HG03095 (cell line): ENCODE results near the gene SMOC1.

ENCODE experiments used
- ATAC-seq: cut with Tn5 transposase; IDR thresholded peaks from one replicate; pipeline ENCODE4 v1.9.1; 2021; ENCODE audit warnings: moderate library complexity; ENCODE audit not compliant: unreplicated experiment

The SMOC1 gene

DNA sequence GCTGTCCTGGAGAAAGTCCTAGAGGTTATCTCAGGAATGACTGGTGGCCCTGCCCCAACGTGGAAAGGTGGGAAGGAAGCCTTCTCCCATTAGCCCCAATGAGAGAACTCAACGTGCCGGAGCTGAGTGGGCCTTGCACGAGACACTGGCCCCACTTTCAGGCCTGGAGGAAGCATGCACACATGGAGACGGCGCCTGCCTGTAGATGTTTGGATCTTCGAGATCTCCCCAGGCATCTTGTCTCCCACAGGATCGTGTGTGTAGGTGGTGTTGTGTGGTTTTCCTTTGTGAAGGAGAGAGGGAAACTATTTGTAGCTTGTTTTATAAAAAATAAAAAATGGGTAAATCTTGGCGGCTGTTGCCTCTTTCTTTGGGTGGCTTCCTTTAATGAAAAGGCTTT, 152.8 kb downstream of the SMOC1 start:
- ATAC-seq, result no peak

DNA sequence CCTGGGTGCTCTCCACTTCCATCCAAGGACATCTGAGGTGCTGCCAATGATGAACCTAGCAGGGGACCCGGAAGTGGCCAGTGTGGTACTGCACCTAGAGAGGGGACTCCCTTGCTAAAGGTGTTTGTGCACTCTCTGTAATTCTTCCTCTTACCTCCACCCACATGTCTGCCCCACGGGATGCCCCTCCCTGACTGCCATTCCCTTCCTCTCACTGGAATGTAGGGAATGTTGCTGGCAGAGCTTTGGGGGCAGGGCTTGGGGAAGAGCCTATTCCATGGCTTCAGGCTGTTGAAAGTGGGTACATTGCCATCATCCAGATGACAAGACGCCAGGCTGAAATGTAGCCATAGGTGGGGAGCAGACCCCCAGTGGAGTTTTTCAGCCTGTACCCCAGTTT, 153.2 kb downstream of the SMOC1 start:
- no peak for ATAC-seq

DNA sequence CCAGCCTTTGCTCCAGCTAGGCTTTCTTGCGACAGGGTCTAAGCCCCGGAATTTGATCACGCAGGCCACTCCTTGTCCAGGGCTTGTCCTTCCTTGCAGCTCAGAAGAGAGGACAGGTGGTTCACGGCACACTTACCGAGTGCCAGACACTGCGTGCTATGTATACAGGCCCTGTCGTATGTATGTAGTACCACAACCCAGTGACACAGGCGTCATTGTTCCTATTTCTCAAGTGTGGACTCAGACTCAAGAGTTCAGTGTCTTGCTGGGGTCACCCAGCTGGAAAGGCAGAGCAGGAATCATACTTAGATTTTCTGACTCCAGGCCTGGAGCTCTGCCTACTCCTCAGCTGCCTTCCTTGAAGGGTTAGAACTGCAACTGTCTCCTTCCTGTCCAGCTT, 153.9 kb downstream of the SMOC1 start:
- ATAC-seq, result no peak

- ATAC-seq, result no peak
Observed at GRCh38 chr14:70033561-70033960, 154.3 kb downstream of the SMOC1 start.

DNA sequence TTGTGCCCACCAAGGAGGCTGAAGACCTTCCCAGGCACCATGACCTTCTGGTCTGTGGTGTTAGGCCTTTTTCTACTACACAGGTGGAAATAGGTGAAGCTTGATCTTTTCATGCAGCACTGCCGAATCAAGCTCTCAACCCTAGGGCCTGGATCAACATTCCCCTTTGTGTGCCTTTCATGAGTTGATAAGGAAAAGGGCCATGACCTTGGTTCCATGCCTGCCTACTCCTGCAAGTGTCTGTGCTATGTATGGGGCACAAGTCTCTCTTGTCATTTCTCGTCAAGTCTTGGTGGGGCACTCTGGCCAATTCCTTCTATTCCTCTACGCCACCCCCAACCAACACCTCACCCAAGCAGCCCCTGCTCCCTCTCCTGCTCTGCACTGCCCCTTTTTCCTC, 155.0 kb downstream of the SMOC1 start:
- ATAC-seq, result no peak

GRCh38 chr14:70036665-70037064, 157.4 kb downstream of the SMOC1 start:
- no peak for ATAC-seq

DNA sequence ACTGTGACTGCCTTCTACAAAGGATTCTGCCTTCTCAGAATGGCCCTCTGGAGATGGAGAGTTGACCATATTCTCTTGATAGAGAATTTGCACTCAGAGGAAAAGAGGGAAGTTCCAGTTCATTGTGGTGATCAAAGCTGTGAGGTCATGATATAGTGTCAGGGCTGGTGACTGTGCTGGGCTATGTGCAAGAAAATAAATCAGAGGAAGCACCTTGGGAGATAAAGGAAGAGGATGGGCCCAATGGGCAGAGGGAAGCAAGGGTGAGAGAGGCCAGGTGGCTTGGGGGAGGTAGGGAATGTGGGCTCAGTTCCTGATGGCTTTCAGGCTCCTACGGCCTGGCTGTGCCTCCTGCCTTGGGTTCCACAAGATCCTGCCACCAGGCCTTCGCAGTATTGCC, 163.8 kb downstream of the SMOC1 start:
- ATAC-seq, result no peak

- ATAC-seq, result no peak
Observed at GRCh38 chr14:70045310-70045709, 166.1 kb downstream of the SMOC1 start.

DNA sequence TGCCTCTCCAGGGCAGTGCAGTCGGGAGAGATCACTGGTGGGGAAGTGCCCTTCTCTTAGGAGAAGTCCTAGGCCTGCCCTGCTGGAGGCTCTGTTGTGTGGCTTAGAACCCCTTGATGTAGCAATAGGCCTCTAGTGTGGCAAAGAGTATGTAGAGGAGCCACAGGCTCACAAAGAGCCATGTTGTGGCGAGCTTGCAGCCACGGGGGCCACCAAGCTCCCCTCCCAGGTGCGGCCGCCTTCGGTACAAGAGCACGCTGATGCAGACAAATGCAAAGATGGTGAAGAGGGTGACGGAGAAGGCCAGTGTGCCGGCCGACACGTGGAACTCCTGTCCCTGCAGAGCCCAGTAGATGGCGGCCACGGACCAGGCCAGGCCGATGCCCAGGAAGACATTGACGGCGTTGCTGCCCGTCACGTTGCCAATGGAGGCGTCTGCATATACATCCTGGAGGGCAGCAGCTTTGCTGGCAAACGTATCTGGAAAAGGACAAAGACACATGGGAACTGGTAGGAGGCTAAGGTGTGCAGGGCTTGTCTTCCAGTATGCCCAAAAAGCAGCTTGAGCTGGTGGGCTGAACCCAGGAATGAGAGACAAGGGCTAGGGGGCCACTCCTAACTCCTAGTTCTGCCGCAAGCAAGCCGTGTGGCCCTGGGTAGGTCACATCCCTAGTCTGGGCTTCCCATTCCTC, 166.8 kb downstream of the SMOC1 start:
- no peak for ATAC-seq

- no peak for ATAC-seq
Observed at GRCh38 chr14:70047598-70048312, 168.5 kb downstream of the SMOC1 start.

DNA sequence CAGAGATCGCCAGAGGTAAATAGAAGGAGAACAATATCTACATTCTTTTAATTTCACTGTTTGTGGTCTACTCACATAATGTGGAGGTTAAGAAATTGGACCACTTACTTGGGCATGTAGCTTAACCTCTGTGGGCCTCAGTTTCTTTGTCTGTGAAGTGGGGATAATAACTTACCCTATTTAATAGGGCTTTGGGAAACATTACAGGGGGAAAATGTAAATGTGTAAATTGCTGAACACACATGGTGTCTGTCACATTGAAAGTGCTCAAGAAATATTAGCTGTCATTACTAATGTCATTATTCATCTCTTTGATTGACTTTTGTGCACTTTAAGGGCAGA, 169.1 kb downstream of the SMOC1 start:
- no peak for ATAC-seq

GRCh38 chr14:70049605-70050004, 170.4 kb downstream of the SMOC1 start:
- ATAC-seq, result no peak

DNA sequence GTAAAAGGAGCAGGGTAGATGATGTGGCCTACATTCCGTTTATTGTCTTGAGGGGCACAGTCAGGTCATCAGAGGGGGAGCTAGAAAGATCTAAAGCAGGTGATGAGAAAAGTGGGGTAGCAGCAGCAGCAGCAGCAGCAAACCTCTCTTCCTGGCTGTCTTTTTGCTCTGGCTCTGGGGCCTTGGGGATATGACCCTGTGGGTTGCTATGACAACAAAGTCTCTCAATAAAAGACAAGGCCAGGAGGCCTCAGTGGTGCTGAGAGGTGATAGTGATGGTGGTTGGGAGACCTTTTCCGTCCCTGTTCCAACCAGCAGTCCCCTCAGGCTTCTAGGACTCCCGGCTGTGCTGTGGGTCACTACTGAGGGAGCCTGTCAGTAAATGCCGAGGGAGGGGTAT, 170.9 kb downstream of the SMOC1 start:
- ATAC-seq, result no peak

GRCh38 chr14:70052990-70053389, 173.8 kb downstream of the SMOC1 start:
- no peak for ATAC-seq

- ATAC-seq, result no peak
Observed at GRCh38 chr14:70057519-70058136, 178.4 kb downstream of the SMOC1 start.

- no peak for ATAC-seq
Observed at GRCh38 chr14:70059545-70059944, 180.3 kb downstream of the SMOC1 start.

DNA sequence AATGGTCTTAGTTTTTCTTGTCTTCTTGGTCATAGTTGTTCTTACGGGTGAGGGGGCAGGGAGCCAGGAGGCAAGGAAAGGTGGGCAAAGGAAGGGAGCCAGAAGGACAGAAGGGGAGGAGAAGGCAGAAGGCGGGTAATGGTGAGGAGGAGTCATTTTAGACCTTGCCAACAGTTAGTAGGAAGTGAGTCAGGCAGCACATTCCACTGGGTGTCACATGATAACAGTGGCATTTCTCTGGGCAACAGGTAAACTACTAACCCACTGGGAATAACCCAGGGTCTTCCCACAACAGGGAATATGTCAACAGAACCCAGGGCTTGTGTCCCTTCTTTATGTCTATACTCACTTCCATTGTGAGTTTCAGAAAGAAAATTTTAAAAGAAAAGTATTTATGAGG, 181.9 kb downstream of the SMOC1 start:
- ATAC-seq, result no peak

DNA sequence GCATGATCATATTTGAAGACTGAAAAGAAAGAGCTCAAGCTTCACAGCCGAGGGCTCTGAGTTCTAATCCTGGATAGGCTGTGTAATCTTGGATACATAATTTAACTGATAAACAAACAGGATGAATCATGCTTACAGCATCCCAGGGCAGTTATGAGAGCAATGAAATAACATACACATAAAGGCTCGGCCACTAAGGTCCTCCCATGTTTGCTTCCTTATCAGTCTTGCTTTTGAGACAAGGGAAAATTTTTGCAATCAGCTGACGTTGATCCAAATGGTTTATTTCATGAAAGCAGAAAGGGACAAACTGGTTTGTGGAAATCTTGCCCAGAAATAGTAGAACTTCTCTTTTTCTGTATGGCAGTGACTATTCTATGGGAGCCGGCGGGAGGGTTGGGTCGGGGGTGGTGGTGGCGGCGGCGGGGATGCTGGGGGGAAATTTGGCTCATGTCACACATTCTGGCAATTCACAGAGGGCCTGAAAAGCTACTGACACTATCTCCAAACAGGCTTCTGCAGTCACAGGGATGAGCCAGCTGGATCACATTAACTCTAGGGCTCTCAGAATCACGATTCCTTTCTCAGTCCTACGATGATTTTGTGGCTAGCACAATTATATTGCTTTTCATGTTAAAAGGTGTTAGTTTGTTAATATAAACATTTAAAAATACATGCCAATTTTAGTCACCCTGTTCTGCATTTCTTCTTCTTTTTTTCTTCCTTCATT, 185.1 kb downstream of the SMOC1 start:
- ATAC-seq, result no peak

DNA sequence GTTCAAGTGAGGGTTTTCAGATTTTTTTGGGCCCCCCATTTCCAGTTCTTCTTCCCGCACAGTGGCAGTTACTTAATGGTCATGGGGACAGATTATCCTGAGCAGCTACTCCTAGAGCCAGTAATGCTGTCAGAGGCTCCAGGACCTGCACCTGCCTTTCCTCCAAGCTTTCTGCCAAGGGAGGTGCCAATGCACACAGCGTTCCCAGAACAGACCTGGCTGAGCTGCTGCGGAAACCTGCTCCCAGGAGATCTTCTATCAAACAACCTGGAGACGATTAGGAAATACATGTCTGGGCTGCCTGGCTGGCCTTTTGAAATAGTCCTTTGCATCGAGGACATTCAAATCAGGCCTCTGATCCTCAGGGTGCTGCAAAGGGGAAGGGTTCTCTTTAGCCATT, 188.6 kb downstream of the SMOC1 start:
- no peak for ATAC-seq

DNA sequence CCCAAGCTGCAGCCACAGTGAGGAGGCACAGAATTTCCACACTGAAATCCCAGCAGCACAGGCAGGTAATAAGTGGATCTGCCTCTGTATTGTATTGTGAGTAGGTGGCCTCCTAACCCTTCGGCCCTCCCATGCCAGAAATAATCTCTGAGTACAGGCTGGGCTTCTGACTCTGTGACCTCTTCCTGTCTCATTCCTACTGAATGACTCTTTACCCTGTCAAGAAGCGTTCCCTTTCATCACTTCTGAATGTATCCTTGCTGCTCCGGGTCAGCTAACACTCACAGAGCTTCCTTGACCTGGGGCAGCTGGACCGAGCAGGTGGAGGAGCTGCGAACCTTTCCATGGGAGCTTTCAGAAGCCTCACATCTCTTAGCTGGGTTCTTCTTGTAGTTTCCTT, 190.0 kb downstream of the SMOC1 start:
- ATAC-seq, result no peak

DNA sequence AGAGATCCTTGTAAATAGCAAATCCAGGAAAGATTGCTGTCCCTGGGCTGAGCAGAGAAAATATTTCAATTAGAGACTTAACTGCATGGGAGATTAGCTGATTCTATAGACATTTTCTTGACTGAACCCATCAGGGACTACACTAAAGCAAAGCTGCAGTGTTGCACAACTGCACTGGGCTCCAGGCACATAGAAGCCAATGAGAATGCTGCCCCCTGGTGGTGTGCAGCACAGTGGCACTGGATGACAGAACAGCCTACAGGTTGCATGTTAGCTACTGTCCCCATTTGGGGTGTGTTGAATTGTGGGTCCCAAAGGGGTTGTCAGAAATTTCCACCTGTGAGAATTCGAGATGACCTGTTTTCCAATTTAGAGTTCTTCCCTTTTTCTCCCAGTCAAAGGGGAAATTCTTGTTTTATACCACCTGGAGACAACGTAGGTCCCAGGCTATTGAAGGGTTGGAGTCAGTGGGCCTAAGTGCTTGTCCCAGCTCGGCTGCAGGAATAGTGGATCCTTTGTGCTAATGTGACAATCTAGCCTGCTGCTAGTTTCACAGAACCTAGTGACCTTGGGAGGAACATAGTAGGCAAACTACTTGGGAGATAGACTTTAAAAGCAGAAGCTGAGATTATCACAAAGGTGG, 194.8 kb downstream of the SMOC1 start:
- ATAC-seq, result no peak
